C1 segment of cervical spinal cord (tissue), 14 donors: Measurements from ENCODE around the gene ABRAXAS1.
A peak's percentile ranks its signal among the peaks of the same experiment; 100 is the strongest.
"Not testable (repeated sequence)": the region's sequence is repeated elsewhere in the genome, so short reads cannot be mapped to it uniquely, and the experiment has no call there.

Source experiments
- DNase-seq, 14 donors: peaks; one replicate each; lab custom pipeline; 2025; lab: John Stamatoyannopoulos, UW

ABRAXAS1 gene

GRCh38 chr4:83484500-83485461 is at the start of gene ABRAXAS1:
Gene ABRAXAS1 (minus strand): TSS chr4:83485100. CDS start chr4:83485072, 28 bp downstream.
- DNase-seq, result peak; percentile 44 to 97 (median 87)

- no peak for DNase-seq
Measured at GRCh38 chr4:83527671-83528070, 42.8 kb upstream of the ABRAXAS1 start.

GRCh38 chr4:83522239-83522638 is 37.3 kb upstream of the ABRAXAS1 start:
- DNase-seq, result no peak

- no peak for DNase-seq
Measured at GRCh38 chr4:83516042-83516772, 31.3 kb upstream of the ABRAXAS1 start.

- DNase-seq, result no peak
Measured at GRCh38 chr4:83510442-83510841, 25.5 kb upstream of the ABRAXAS1 start.

GRCh38 chr4:83509156-83509585 is 24.3 kb upstream of the ABRAXAS1 start:
- peak in 4 of 14 donors; percentile 1 to 3 (median 2) for DNase-seq

GRCh38 chr4:83504996-83505395 is 20.1 kb upstream of the ABRAXAS1 start:
- no peak for DNase-seq

- no peak for DNase-seq
Measured at GRCh38 chr4:83504503-83504902, 19.6 kb upstream of the ABRAXAS1 start.

GRCh38 chr4:83503974-83504373 is 19.1 kb upstream of the ABRAXAS1 start:
- no peak for DNase-seq

GRCh38 chr4:83501671-83502070 is 16.8 kb upstream of the ABRAXAS1 start:
- not testable (repeated sequence) for DNase-seq

GRCh38 chr4:83498187-83498586 is 13.3 kb upstream of the ABRAXAS1 start:
- no peak for DNase-seq

- not testable (repeated sequence) for DNase-seq
Measured at GRCh38 chr4:83496085-83496917, 11.4 kb upstream of the ABRAXAS1 start.

GRCh38 chr4:83490876-83491450 is 6.1 kb upstream of the ABRAXAS1 start:
- DNase-seq, result no peak

GRCh38 chr4:83489711-83490326 is 4.9 kb upstream of the ABRAXAS1 start:
- DNase-seq, result no peak

- DNase-seq, result no peak
Measured at GRCh38 chr4:83486457-83487129, 1.7 kb upstream of the ABRAXAS1 start.

- DNase-seq, result no peak
Measured at GRCh38 chr4:83473966-83474365, 10.9 kb downstream of the ABRAXAS1 start.

GRCh38 chr4:83473423-83473822 is 11.5 kb downstream of the ABRAXAS1 start:
- DNase-seq, result no peak

- DNase-seq, result no peak
Measured at GRCh38 chr4:83456184-83456501, 28.8 kb downstream of the ABRAXAS1 start.

- DNase-seq, result peak; percentile 73 to 98 (median 92)
Measured at GRCh38 chr4:83455281-83456183, 29.4 kb downstream of the ABRAXAS1 start, which contains the start of the genes HELQ and MRPS18C. Gene HELQ (minus strand): TSS chr4:83455823. CDS start chr4:83455693, 130 bp downstream. Gene MRPS18C (plus strand): TSS chr4:83456058. CDS start chr4:83456078, 20 bp downstream.
